Bronchial smooth muscle cell (primary cell): ENCODE results near the gene DCUN1D4. TPM values are rescaled to one million over a fixed set of nuclear protein-coding genes. Genes with fewer than 3 reads are reported as not detected.

Source experiments
- total RNA-seq: library from RNA; depleted of rRNA; stranded (reverse); fragments of >200 nt; gene quantifications from 2 replicates; pipeline ENCODE4 v1.2.1, GENCODE V29; 2014

The DCUN1D4 gene
- 32.8 and 70.7 TPM in 2 replicates for total RNA-seq

DNA sequence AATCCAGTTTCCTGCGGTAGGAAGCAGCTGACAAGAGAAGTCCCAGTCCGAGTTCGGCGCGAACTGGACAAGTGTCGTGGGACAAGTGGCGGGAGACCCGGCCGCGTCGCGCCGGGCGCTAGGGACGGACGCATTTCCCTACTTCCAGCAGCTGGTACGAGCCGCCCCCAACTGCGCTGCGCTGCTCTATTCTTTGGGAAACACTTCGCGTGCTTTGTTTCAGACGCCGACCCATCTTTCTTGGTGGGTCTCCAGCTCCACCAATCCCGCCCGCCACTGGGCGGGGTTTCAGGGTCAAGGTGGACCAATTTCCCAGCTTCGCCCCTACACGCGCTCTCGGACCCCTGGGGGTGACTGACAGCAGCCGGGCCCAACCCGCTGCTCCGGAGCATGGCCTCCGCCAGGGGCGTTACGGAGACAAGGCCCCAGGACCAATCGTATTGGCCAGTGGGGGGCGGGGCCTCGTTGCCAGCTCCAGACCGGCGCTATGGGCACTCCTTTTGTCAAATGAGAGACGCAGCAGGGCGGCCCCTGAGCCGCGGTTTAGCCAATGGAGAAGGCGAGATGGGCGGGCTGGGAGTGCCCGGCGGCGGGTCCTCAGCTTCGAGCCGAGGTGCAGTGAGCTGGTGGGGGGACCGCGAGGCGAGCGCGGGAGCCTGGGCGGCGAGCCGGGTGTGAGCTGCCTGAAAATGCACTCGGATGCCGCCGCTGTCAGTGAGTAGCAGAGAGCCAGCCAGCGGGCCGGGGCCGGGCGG, at the start of gene DCUN1D4:
TSS of gene DCUN1D4 (plus strand) at position 600 of the 755 bp plus-strand sequence. CDS start at position 690, 90 bp downstream.

Other genes starting within 250 kb of the DCUN1D4 start
- 0.47 and 0.77 TPM in 2 replicates for gene LRRC66, start 177.2 kb downstream of the DCUN1D4 start, total RNA-seq
- 26.5 and 27.6 TPM in 2 replicates for gene SGCB, start 195.1 kb downstream of the DCUN1D4 start, total RNA-seq
- 17.7 and 22.2 TPM in 2 replicates for gene SPATA18, start 208.2 kb downstream of the DCUN1D4 start, total RNA-seq